CD4-positive, alpha-beta T cell treated with Interferon gamma for 1 hour (primary cell): ENCODE data around the gene SLC2A13.
A peak's percentile ranks its signal among the peaks of the same experiment; 100 is the strongest.
"Not testable (repeated sequence)": the region's sequence is repeated elsewhere in the genome, so short reads cannot be mapped to it uniquely, and the experiment has no call there.

ENCODE experiments used
- DNase-seq: peaks from one replicate; pipeline ENCODE4 v3.0.0-alpha.2; 2020

The SLC2A13 gene

GRCh38 chr12:39852346-39852745 lies 253.5 kb downstream of the SLC2A13 start:
- DNase-seq, result no peak

GRCh38 chr12:39848218-39848617 lies 257.7 kb downstream of the SLC2A13 start:
- DNase-seq, result not testable (repeated sequence)

- DNase-seq, result no peak
Observed at GRCh38 chr12:39846971-39847650, 258.8 kb downstream of the SLC2A13 start.

- DNase-seq, result peak; percentile 8
Observed at GRCh38 chr12:39846304-39846703, 259.6 kb downstream of the SLC2A13 start.

- DNase-seq, result no peak
Observed at GRCh38 chr12:39840422-39840821, 265.5 kb downstream of the SLC2A13 start.

GRCh38 chr12:39839072-39839471 lies 266.8 kb downstream of the SLC2A13 start:
- no peak for DNase-seq

- DNase-seq, result no peak
Observed at GRCh38 chr12:39835517-39836489, 270.1 kb downstream of the SLC2A13 start.

- DNase-seq, result no peak
Observed at GRCh38 chr12:39831587-39832315, 274.1 kb downstream of the SLC2A13 start.

GRCh38 chr12:39830852-39831520 lies 274.9 kb downstream of the SLC2A13 start:
- no peak for DNase-seq

GRCh38 chr12:39830171-39830570 lies 275.7 kb downstream of the SLC2A13 start:
- no peak for DNase-seq

- DNase-seq, result no peak
Observed at GRCh38 chr12:39824505-39825212, 281.2 kb downstream of the SLC2A13 start.

GRCh38 chr12:39816671-39817185 lies 289.2 kb downstream of the SLC2A13 start:
- DNase-seq, result no peak

GRCh38 chr12:39815746-39816145 lies 290.1 kb downstream of the SLC2A13 start:
- no peak for DNase-seq

GRCh38 chr12:39814626-39815025 lies 291.3 kb downstream of the SLC2A13 start:
- no peak for DNase-seq

- DNase-seq, result no peak
Observed at GRCh38 chr12:39813776-39814175, 292.1 kb downstream of the SLC2A13 start.

- DNase-seq, result not testable (repeated sequence)
Observed at GRCh38 chr12:39812456-39812855, 293.4 kb downstream of the SLC2A13 start.

GRCh38 chr12:39807043-39807442 lies 298.8 kb downstream of the SLC2A13 start:
- no peak for DNase-seq

- DNase-seq, result no peak
Observed at GRCh38 chr12:39805651-39806050, 300.2 kb downstream of the SLC2A13 start.

- DNase-seq, result no peak
Observed at GRCh38 chr12:39804898-39805297, 301.0 kb downstream of the SLC2A13 start.

- DNase-seq, result no peak
Observed at GRCh38 chr12:39804479-39804878, 301.4 kb downstream of the SLC2A13 start.

- no peak for DNase-seq
Observed at GRCh38 chr12:39803151-39803550, 302.7 kb downstream of the SLC2A13 start.

GRCh38 chr12:39798977-39799376 lies 306.9 kb downstream of the SLC2A13 start:
- no peak for DNase-seq
